Thyroid gland (tissue), 4 donors: ENCODE measurements around the gene HOXA5.

Experiments used
- POLR2A ChIP-seq, 2 donors: fragments of 450-650 bp; IDR thresholded peaks; one replicate each; pipeline ENCODE4 v1.6.1; 2017; ENCODE audit warnings: antibody characterized with exemption in 2 of 2, mild to moderate bottlenecking in 2 of 2, moderate library complexity in 1 of 2
- TF ChIP-seq, protein P1 (sequence below), 6 experiments: fragments of 200-600 bp in 3 of 6; fragments of 450-650 bp in 3 of 6; sonication (generic) in 3 of 6; IDR thresholded peaks; one replicate each; pipeline ENCODE4 v1.5.1; 2016 to 2019; ENCODE audit warnings: antibody characterized with exemption in 6 of 6, mild to moderate bottlenecking in 2 of 6, inconsistent platforms in 1 of 6, moderate library complexity in 1 of 6

DNA sequence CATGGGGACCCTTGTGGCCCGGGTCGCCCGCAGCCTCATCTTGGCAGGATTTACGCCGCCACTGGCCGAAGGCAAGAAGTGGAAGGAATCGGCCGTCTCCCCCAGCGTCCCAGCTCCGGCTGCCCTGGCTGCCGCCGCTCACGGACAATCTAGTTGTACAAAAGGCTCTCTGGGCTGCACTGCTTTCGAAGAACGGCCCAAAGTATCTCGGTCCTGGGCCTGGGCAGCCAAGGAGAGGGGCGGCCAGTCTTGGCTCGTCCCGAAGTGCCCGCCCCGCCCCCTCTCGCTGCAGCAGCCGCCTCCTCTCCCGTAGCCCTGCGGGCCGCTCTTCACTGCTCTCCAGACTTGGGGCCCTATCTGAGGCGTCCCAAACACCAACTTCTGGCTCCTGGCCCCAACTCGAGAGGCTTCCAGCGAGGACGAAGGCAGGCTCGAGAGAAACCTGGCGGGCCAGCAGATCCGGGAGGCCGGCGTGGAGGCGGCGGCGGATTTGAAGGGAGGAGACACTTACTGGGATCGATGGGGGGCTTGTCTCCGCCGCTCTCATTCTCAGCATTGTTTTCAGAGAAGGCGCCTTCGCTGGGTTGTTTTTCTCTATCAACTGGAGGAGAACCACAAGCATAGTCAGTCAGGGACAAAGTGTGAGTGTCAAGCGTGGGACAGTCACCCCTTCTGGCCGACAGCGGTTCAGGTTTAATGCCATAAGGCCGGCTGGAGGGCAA, 21.0 kb upstream of the HOXA5 start:
- TF ChIP-seq, protein P1, sequence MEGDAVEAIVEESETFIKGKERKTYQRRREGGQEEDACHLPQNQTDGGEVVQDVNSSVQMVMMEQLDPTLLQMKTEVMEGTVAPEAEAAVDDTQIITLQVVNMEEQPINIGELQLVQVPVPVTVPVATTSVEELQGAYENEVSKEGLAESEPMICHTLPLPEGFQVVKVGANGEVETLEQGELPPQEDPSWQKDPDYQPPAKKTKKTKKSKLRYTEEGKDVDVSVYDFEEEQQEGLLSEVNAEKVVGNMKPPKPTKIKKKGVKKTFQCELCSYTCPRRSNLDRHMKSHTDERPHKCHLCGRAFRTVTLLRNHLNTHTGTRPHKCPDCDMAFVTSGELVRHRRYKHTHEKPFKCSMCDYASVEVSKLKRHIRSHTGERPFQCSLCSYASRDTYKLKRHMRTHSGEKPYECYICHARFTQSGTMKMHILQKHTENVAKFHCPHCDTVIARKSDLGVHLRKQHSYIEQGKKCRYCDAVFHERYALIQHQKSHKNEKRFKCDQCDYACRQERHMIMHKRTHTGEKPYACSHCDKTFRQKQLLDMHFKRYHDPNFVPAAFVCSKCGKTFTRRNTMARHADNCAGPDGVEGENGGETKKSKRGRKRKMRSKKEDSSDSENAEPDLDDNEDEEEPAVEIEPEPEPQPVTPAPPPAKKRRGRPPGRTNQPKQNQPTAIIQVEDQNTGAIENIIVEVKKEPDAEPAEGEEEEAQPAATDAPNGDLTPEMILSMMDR (IDR thresholded peaks at IDR 0.05) = no peak
- TF ChIP-seq POLR2A (IDR thresholded peaks at IDR 0.05) = no peak
